Measurements from ENCODE around the gene CSMD2. TPM values are rescaled to one million over a fixed set of nuclear protein-coding genes. Genes with fewer than 3 reads are reported as not detected.

The CSMD2 gene
- polyA plus RNA-seq, 1 of the 3 experiments (the other 2 are of a cell fraction), result not detected

DNA sequence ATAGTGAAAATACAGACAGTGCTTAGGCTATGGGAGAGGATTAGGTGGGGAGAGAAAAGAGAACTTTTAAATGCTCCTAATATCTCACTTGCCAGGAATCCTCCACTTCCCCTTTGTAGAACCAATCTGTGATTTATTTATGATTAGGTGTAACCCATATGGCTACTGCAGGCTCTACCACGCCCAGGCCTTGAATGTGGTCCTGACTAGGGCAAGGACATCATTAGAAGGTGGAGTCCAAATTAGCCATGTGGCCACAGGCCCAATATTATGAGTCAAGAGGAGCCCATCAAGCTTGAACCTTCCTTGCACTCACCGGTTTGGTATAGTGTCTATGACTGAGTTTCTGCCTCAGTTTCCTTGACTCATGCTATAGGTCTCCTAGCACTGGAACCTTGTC is 159.7 kb downstream of the CSMD2 start:
- Histone ChIP-seq H3K4me2 (no peak overlapping the region), H3F3A (replicated peaks; ENCODE audit: insufficient read depth) (no peaks in the 10 kb centered on the region), H3K9me2 (no peaks in the 10 kb centered on the region), H3K79me2 (ENCODE audit: insufficient read depth) (no peaks in the 10 kb centered on the region), H3K36me3 (replicated peaks in 1 of 2; ENCODE audit: control insufficient read depth in 1 of 2, insufficient read depth in 2 of 2, low read length in 1 of 2) (no peaks in the 10 kb centered on the region), H3K9ac (no peak overlapping the region), H2AFZ (ENCODE audit: low read depth) (no peak overlapping the region), H3K27ac (ENCODE audit: low read depth in 2 of 2, low read length in 1 of 2) (no peak overlapping the region), H3K4me3 (ENCODE audit: low read depth in 2 of 2, low read length in 1 of 2) (no peak overlapping the region), H3K27me3 (ENCODE audit: insufficient read depth) (no peaks in the 10 kb centered on the region), H4K20me1 (ENCODE audit: insufficient read depth) (no peaks in the 10 kb centered on the region), H3K9me3 (no peaks in the 10 kb centered on the region), H3K4me1 (ENCODE audit: control insufficient read depth in 1 of 2, insufficient read depth in 2 of 2, low read depth in 1 of 2, low read length in 1 of 2) (no peaks in the 10 kb centered on the region)
- ChIA-PET CTCF (interaction anchor here (1.7 kb wide), 1 partner anchor 9 kb away, joined by 5 read pairs; no protein-coding TSS in a partner anchor), POLR2A (no interaction called here)
- DNase-seq, result no peak
- WGBS (ENCODE audit: low lambda C conversion rate), result 30% methylated on average over 2 of the region's 2 CpGs
- TF ChIP-seq MEF2A (IDR thresholded peaks at IDR 0.05; ENCODE audit: borderline replicate concordance, low read depth), result no peak
- TF ChIP-seq GATA2 (CRISPR knock-in tag; IDR thresholded peaks at IDR 0.05), result no peak
- TF ChIP-seq POLR2AphosphoS5 (IDR thresholded peaks at IDR 0.05; ENCODE audit: low read depth, low read length), result no peak
- TF ChIP-seq EZH2phosphoT487 (IDR thresholded peaks at IDR 0.05; ENCODE audit: borderline replicate concordance, low read depth), result no peak
- TF ChIP-seq EP300 (IDR thresholded peaks at IDR 0.05; ENCODE audit: borderline replicate concordance in 1 of 2, low read depth in 1 of 2, low read length in 1 of 2), result no peak
- TF ChIP-seq, protein P1, sequence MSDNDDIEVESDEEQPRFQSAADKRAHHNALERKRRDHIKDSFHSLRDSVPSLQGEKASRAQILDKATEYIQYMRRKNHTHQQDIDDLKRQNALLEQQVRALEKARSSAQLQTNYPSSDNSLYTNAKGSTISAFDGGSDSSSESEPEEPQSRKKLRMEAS (IDR thresholded peaks at IDR 0.05; ENCODE audit: low read depth), result no peak
- no peak for TF ChIP-seq YY1 (IDR thresholded peaks at IDR 0.05; ENCODE audit: low read depth)
- TF ChIP-seq GABPA (IDR thresholded peaks at IDR 0.05; ENCODE audit: low read depth), result no peak

- ChIA-PET CTCF (no interaction called here), POLR2A (no interaction called here)
- WGBS (ENCODE audit: low lambda C conversion rate), result 25% methylated on average over 2 of the region's 2 CpGs
- Histone ChIP-seq H3K9ac (no peak overlapping the region), H3K9me3 (no peaks in the 10 kb centered on the region), H3K27me3 (ENCODE audit: insufficient read depth) (no peaks in the 10 kb centered on the region), H2AFZ (ENCODE audit: low read depth) (no peak overlapping the region), H3K79me2 (ENCODE audit: insufficient read depth) (no peaks in the 10 kb centered on the region), H3K27ac (ENCODE audit: low read depth in 2 of 2, low read length in 1 of 2) (no peak overlapping the region), H3K4me2 (no peak overlapping the region), H3F3A (replicated peaks; ENCODE audit: insufficient read depth) (no peaks in the 10 kb centered on the region), H3K36me3 (replicated peaks in 1 of 2; ENCODE audit: control insufficient read depth in 1 of 2, insufficient read depth in 2 of 2, low read length in 1 of 2) (no peaks in the 10 kb centered on the region), H3K4me1 (ENCODE audit: control insufficient read depth in 1 of 2, insufficient read depth in 2 of 2, low read depth in 1 of 2, low read length in 1 of 2) (no peaks in the 10 kb centered on the region), H4K20me1 (ENCODE audit: insufficient read depth) (no peaks in the 10 kb centered on the region), H3K4me3 (ENCODE audit: low read depth in 2 of 2, low read length in 1 of 2) (no peak overlapping the region), H3K9me2 (no peaks in the 10 kb centered on the region)
- TF ChIP-seq EZH2phosphoT487 (IDR thresholded peaks at IDR 0.05; ENCODE audit: borderline replicate concordance, low read depth) (no peak), RAD21 (IDR thresholded peaks at IDR 0.05; ENCODE audit: low read length) (no peak), USF1 (IDR thresholded peaks at IDR 0.05; ENCODE audit: borderline replicate concordance, low read depth) (no peak), ELF1 (IDR thresholded peaks at IDR 0.05) (no peak), MEF2A (IDR thresholded peaks at IDR 0.05; ENCODE audit: borderline replicate concordance, low read depth) (no peak), TEAD4 (IDR thresholded peaks at IDR 0.05; ENCODE audit: borderline replicate concordance, insufficient read depth) (no peak), RXRA (IDR thresholded peaks at IDR 0.05; ENCODE audit: borderline replicate concordance, low read depth) (no peak), FOXM1 (IDR thresholded peaks at IDR 0.05; ENCODE audit: low read depth) (no peak)
- TF ChIP-seq, protein P2, sequence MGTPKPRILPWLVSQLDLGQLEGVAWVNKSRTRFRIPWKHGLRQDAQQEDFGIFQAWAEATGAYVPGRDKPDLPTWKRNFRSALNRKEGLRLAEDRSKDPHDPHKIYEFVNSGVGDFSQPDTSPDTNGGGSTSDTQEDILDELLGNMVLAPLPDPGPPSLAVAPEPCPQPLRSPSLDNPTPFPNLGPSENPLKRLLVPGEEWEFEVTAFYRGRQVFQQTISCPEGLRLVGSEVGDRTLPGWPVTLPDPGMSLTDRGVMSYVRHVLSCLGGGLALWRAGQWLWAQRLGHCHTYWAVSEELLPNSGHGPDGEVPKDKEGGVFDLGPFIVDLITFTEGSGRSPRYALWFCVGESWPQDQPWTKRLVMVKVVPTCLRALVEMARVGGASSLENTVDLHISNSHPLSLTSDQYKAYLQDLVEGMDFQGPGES (IDR thresholded peaks at IDR 0.05; ENCODE audit: low read depth, low read length), result no peak
- TF ChIP-seq, protein P1 (IDR thresholded peaks at IDR 0.05; ENCODE audit: low read depth), result no peak
- TF ChIP-seq, protein P3, sequence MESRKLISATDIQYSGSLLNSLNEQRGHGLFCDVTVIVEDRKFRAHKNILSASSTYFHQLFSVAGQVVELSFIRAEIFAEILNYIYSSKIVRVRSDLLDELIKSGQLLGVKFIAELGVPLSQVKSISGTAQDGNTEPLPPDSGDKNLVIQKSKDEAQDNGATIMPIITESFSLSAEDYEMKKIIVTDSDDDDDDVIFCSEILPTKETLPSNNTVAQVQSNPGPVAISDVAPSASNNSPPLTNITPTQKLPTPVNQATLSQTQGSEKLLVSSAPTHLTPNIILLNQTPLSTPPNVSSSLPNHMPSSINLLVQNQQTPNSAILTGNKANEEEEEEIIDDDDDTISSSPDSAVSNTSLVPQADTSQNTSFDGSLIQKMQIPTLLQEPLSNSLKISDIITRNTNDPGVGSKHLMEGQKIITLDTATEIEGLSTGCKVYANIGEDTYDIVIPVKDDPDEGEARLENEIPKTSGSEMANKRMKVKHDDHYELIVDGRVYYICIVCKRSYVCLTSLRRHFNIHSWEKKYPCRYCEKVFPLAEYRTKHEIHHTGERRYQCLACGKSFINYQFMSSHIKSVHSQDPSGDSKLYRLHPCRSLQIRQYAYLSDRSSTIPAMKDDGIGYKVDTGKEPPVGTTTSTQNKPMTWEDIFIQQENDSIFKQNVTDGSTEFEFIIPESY (IDR thresholded peaks at IDR 0.05; ENCODE audit: borderline replicate concordance, low read depth), result no peak
- no peak for DNase-seq
These were observed 162.2 kb downstream of the CSMD2 start for GRCh38 chr1:34002810-34003209.
